Activated CD4-positive, alpha-beta T cell treated with anti-CD3 and anti-CD28 coated beads, Interleukin-2, Interleukin-6, amounts not matched to agents 100 ng/mL and 50 ng/mL, durations not matched to agents 16 hours and 8 hours (primary cell): ENCODE results near the gene ZNF608.

Experiments
- DNase-seq: peaks from one replicate; pipeline ENCODE4 v3.0.0-alpha.2; 2020

The ZNF608 gene, protein sequence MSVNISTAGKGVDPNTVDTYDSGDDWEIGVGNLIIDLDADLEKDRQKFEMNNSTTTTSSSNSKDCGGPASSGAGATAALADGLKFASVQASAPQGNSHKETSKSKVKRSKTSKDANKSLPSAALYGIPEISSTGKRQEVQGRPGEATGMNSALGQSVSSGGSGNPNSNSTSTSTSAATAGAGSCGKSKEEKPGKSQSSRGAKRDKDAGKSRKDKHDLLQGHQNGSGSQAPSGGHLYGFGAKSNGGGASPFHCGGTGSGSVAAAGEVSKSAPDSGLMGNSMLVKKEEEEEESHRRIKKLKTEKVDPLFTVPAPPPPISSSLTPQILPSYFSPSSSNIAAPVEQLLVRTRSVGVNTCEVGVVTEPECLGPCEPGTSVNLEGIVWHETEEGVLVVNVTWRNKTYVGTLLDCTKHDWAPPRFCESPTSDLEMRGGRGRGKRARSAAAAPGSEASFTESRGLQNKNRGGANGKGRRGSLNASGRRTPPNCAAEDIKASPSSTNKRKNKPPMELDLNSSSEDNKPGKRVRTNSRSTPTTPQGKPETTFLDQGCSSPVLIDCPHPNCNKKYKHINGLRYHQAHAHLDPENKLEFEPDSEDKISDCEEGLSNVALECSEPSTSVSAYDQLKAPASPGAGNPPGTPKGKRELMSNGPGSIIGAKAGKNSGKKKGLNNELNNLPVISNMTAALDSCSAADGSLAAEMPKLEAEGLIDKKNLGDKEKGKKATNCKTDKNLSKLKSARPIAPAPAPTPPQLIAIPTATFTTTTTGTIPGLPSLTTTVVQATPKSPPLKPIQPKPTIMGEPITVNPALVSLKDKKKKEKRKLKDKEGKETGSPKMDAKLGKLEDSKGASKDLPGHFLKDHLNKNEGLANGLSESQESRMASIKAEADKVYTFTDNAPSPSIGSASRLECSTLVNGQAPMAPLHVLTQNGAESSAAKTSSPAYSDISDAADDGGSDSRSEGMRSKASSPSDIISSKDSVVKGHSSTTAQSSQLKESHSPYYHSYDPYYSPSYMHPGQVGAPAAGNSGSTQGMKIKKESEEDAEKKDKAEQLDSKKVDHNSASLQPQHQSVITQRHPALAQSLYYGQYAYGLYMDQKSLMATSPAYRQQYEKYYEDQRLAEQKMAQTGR (N-terminal part only)

DNA sequence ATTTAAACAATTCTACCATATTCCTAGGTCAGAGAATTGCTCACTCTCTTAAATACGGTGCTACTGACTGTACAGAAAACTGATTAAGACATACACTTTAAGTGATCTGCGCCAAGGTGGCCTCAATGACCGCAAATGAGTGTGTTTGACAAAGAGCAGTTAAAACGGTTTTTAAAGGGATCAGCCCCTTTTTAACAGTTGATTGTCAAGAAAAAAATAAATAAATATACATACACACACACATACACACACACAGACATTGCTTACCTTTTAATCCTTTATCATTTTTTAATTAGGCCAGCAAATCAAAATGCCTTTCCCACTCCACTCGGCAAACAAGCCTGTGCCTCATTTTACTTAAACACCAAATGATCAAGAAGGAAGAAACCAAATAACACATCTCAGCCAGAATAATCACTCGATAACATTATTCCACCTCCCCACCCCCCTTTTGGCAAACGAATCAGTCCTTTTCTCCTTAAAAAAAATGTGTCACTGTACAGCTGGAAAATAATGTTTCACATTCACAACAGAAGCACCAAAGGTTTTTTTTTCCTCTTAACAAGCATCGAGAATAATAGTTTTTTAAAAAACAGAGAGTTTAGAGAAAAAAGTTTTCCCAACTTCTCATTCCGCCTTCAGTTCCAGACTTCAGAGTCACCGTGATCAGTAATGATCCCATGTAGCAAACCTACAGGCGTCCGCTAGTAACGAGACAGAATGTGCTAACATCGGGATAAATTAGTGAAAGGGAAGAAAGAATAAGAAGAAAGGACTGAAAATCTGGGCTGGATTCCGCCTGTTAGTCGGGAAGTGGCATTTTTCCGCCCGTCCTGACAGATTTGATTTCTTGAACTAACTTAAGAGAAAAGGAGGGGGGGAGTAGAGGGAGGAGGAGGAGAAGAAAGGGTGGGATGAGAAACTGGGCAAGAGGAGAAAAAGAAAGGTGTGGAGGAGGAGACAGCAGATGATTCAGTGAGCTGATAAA, at the start of gene ZNF608:
ZNF608 (minus strand) TSS at position 712 of the 988 bp plus-strand sequence. CDS start 1,650 bp downstream, outside the sequence.
- no peak for DNase-seq

DNA sequence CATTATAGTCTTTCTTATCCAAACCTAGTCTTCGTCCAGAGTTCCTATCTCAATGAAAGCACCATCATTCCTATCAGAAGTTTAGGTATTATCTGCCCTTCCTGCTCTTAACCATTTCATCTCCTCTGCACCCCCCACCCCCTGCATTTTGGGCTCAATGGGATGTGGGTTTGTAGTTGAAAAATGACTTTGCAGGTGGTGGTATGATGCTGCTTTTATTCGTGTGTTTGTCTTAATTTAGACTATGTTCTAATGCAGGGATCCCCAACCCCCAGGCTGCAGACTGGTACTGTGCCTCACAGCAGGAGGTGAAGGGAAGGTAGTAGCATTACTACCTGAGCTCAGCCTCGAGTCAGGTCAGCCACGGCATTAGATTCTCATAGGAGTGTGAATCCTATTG, 49.4 kb upstream of the ZNF608 start:
- no peak for DNase-seq

DNA sequence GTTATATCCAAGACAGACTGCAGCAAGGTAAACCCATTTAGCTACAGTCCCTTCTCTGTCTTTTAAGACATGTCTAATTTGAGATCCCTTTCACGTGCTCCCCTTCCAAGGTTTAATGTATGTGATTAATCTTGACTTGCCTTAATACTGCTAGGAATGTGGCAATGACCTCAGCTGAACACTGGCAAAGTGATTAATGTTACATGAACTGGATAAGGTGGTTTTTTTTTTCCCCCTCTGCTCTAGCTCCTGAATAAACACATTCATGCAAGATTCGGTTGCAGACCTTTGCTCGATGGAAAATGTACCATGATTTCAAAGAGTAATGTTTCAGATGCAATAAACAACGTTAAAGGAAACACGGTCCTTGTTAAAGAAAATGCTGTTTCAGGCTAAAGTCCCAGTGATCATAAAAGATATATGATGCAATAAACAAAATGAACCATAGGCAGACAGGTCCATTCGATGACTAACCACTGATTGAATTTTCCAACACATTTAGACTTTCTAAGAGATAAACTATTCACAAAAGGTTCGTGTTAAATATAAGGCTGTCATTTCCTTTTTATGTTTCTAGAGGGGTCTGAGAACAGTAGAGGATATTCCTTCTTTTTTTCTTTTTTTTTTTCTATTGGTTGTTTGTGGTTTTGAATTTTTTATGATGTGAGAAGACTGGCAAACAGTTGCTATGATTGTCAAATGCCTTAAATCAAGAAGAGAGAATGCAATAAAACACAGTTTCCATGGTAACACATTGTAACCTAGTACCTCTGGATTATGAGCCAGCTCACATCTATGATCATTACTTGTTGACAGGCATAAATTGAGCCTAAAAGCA, 44.7 kb upstream of the ZNF608 start:
- DNase-seq = no peak

DNA sequence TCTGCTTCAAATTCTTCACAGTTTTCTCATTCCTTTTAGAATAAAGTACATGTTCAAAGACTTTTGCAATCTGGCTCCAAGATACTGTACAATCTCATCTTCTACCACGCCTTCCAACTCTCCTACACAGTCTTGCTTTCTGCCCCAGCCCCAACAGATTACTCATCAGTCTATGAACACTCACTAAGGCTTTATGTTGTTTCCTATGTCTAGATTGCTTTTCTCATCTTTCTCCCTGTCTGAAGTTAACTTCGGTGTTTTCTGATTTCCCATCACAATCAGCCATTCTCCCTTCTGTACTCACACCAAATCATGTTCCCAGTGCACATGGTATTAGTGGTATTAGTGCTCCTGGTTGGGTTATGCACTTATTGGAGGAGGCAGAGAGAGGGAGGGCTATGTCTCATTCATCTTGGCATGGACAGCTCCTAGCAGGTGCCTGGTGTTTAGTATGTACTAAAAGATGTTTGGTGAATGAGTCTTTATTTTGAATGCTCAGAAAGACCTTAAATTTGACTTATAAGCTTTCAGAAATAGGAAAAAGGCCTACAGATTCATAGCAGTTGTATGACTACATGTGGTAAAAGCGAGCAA, 44.0 kb upstream of the ZNF608 start:
- DNase-seq = no peak

DNA sequence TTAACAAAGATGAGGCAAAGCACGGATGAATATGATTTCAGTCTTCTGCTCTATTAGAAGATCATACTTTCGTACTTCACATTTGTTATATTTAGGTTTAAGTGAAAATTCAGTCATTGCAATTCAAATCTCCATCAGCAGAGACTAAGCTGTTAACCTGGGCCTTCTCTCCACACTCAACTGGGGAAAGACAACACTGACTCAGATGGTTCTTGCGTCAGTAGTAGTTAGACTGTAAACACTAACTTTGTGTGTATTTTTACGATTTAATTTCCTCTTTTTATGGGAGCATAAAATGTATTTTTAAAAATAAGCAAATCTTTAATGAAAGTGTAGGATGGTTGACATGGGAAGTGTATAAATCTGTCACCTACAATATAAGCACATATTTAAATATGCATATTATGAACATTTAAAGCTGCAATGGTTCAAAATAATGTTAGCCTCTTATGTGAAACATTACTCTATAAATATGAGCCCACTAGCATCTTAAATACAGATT, 42.7 kb upstream of the ZNF608 start:
- DNase-seq = no peak

DNA sequence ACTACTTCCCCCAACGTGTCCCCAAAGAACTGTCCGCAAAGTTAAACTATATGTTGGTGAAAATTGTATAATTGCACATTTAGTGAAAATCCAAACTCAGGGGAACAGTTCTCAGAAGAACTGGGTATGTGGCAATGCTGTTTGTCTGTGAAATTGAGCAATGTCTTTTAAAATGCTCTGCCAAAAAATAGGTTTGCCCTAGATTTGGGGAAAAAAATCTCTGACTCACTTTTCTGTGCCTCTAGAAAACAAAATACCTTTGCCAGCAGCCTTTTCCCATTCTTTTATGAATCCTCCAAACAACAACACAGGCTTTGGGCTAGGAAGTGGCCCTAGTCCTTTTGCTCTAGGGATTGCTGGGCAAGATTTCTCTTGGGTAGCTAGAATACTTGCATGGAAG, 37.4 kb upstream of the ZNF608 start:
- DNase-seq = no peak

DNA sequence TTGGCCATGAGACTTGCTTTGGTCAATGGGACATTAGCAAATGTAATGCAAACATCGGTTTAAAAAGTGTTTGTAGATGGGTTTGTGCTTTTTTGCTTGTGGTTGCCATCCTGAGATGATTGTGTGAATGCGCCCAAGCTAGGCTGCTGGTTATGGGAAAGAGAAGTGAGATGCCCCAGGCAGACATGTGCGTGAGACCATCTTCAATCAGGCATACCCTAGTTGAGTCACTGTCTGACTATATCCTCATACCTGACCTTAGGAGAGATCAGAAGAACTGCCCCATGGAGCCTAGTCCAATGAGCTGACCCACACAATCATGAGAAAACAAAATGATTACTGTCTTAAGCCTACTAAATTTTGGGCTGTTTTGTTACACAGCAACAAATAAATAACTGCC, 36.8 kb upstream of the ZNF608 start:
- no peak for DNase-seq

DNA sequence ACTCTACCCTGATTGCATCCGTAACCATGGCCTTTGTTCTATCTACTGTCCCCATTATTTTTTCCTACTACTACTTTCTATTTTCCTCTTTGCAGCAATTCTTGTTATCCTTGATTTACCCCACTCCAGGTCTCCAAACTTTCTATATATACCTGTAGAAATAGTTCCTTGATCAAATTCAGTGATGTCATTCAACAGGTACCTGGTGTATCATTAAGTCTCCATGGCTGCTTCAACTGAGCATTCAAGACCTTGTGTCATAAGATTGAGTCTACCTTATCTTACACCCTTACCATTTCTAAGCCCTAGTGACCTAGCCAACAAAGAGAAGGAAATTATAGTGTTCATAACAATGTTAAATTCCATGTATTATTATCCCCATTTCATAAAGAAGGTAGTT, 35.8 kb upstream of the ZNF608 start:
- DNase-seq = no peak

DNA sequence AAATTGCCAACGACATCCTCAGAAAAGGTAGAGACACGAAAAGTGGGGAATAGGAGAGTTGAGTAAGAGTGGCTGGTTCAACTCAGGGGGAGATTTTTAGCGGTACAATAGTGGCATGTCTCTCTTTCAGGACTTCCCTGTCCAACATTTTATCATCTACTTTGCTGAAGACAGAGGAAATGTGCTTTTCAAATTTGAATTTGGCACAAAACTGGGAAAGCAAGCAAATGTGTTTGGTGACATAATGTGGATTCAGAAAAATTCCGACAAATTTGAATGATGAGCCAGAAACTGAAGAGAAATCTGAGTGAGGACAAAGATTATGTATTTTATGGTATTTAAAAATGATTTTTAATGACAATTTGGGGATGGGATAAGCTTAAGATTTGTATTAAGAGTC, 33.6 kb upstream of the ZNF608 start:
- DNase-seq = no peak

DNA sequence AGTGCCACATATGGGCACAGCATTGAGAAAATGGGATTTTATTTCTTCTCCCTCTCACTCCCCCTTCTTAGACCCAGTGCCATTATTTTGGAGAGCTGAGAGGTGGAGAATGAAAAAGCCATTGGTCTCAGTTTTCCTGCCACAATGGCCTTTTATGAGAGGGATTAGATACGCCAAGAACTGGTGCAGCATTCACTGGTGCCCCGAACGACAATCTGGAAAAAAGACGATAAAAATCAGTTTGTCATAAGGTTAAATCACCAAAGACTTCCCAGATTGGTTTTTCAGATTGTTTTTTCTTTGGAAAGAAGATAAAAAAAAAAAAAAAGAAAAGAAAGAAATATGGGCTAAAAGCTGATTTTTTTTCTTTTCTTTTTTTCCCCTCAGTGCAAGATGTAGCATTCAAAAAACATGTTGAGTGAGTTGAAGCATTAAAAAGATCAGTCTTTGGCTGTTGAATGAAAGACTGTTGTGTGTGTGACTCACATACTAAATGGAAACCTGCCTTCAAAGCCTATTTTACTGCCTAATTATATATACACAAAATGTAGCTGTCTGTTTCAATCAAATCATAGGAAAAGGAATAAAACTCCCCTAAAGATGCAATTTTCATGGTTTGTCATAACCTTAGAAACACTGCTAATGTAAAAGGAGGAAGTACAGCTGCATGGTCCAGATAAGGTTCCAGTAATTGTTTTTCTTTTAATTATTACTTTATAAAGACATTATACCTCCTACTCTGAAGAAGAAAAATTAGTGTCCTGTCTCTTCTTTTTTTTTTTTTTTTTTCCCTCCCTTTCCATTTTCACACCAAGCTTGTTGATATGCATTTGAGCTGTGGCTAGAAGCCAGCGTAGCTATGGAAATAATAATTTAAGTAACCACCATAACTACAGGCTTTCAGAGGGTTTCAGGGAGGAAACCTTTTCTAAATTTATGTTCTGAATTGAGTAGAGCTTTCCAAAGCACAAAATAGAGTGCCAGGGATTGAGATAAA, 27.2 kb upstream of the ZNF608 start:
- no peak for DNase-seq

DNA sequence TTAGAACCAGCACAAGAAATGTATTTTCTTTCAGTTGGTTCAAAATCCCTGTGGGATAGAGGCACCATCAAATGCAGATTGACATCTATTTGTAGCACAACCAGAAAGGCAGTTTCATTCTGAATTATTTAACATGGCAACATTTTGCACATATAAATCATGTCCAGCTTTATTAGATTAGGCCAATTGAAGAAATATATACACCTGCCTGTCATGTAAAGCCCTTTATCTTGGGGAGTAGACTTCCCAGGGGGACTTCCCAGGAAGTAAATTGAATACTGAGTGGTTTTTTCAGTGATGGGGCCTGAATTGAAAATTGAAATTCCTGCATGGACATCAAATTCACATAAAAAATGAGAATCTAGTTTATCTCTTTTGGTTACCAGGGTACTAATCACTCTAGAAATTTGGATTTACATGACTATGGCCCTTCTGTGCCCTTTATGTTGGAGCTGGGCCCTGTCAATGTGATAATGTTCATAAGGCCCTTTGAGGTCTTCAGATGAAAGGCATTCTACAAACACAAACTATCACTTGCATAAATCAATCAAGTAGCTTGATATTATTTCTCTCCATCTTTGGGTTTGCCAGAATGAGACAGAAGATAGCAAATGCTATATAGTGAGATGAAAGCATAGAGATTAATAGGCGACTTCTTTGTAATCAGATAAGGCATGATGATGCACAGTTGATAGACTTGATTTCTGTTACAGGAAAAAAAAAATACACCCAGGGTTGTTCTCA, 26.2 kb upstream of the ZNF608 start:
- DNase-seq = no peak

DNA sequence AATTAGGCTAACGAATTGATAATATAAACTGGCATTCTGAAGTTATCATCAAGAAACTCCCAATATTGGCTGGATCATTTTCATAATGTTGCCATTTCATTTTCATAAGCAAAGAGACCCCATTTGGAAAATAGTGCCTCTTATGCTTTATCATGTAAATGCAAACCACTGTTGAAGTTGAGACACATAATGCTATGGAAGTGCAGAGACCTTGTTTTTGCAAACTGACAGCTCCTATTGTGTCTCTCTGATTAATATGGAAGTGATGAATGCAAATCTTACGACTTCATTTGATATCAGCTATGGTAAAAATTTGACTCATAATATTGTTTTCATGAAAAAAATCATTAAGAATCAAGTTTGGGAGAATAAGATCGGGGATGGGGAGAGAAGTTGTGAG, 25.3 kb upstream of the ZNF608 start:
- no peak for DNase-seq

DNA sequence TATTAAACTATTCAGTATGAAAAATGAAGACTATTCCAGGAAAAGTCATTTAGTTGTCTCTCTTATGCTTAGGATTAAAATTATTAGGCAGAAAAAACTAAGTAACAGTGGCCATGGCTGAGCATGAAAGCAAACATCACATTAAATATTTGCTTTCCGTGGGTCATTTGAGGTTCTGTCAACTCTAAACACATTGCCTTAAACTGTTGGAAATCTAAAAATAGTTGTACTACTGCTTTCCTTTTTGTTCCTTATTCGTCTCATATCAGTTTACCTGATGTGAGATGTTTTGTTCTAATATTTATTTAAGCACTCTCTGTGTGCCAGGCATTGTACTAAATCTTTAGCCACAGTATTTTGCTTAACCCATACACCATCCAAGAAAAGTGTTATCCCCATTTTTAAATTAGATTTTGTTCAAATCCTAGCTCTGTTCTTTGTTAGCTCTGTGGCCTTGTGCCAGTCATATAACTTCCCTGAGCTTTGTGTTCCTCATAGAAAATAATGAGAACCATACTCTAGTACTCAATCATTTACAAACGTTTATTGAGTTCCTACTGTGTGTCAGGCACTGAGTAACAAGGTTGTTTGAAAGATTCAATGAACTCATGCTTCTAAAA, 18.7 kb upstream of the ZNF608 start:
- DNase-seq = no peak

DNA sequence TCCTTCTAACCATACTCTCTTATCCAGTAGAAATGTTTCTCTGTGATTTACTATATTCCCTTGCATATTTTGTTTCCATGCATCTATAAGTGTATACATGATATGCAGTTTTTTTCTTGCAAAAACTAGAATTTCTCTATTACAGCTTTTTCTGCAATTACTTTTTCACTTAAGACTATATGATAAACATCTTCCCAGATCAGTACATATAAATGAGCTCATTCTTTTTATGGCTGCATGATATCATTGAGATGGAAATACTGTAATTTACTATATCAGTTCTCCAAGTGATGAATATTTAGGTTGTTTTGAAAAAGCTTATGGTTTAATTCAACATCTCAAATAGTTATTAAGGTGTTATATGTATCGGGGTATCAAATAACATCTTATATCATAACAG, 18.1 kb upstream of the ZNF608 start:
- no peak for DNase-seq

DNA sequence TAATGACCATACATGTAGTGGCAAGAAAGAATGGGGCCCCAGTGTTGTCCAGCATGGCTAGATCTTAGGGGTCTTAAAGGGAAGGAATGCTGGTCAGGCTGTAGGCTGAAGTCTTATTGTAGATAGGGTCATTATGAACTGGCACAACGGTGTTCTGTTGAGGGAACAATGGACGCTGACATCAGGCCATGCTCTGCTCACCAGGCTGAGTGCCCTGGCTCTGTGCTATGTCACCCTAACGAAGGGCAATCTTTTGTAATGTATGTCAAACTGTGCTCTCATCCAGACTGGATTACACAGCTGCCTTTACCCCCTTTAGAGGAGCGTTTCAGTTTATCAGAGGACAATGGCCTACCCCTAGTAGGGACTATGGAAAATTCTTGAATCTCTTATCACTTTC, 14.6 kb upstream of the ZNF608 start:
- DNase-seq = no peak

DNA sequence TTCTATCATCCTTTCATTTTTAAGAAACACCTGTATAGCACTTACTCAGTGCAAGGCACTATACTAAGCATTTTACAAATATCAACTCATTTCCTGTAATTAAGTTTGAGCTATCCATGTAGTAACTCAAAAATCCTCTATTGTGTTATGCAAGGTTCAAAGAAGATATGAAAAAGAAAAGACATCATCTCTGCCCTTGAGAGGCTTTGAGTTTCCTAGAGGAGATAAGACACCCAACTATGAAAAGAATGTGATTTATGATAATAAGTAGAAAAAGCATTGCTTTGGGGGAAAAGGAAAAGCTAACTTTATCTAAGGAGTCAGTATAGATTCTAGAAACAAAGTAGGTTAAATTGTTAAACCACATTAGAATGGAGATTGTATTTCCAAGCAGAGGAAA, 14.2 kb upstream of the ZNF608 start:
- no peak for DNase-seq

DNA sequence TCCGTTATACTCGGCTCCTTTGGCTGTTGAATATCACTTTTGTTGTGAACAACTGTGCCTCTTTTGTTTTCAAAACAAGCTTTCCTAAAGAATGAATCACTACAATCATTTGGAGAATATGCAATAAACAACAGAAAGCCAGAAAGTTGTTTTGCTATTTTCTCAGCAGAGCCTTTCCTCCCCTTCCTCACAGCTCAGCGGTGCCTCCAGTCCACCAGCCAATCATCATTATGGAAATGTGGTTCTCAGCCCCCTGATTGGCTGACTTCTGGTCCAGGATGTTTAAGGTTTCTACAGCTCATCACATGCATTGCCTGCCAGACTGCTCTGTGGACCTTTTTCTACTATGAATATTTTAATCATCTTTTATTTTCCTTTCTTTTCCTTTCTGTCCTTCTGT, 9.1 kb upstream of the ZNF608 start:
- no peak for DNase-seq

DNA sequence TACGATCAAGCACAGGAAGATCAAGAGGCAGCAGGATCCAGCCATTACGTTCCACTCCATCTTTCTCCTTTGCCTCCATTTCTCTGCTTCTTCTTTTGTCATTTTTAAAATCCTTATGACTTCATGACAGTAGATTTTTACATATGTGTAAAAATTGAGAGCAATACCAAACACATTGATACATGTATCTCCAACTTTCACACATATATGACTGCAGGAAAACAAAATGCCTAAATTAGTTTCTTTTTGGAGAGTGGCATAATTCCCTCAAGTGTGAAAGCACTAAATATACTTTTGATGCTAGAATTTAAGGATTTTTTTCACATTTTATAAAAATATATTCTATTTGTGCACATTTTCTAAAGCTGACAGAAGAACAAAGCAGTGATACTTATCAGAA, 8.6 kb upstream of the ZNF608 start:
- no peak for DNase-seq
